B cell (primary cell): ENCODE results near the gene PRXL2B. TPM values are rescaled to one million over a fixed set of nuclear protein-coding genes. Genes with fewer than 3 reads are reported as not detected.

ENCODE experiments used
- ATAC-seq: fragments of 200-7000 bp; cut with Tn5 transposase; one replicate; pipeline ENCODE4 v1.10.0; 2021; ENCODE audit warnings: low read depth, mild to moderate bottlenecking, moderate number of reproducible peaks, moderate library complexity
- CTCF ChIA-PET: fragments of 350-600 bp; sonication (Branson Sonifier 250); formaldehyde crosslinking; loops from one replicate; lab custom pipeline; 2021; ENCODE audit warnings: antibody characterized with exemption, inconsistent platforms; lab: Charles Lee
- POLR2A ChIA-PET: fragments of 350-600 bp; sonication (Branson Sonifier 250); formaldehyde crosslinking; loops from one replicate; lab custom pipeline; 2021; ENCODE audit warnings: antibody characterized with exemption; lab: Charles Lee
- DNase-seq: peaks from one replicate; pipeline ENCODE4 v3.0.0; 2013
- H2AFZ ChIP-seq: 2 replicates; pipeline ENCODE4 v1.6.1; 2012; ENCODE audit warnings: mild to moderate bottlenecking, low read depth, low read length; ENCODE audit not compliant: insufficient read depth, poor library complexity, severe bottlenecking
- H3K27ac ChIP-seq, 2 donors: 1 replicate in 1 of 2; 2 replicates in 1 of 2; pipeline ENCODE4 v1.5.1; 2012 to 2013; ENCODE audit warnings: low read length in 2 of 2, mild to moderate bottlenecking in 2 of 2, moderate library complexity in 1 of 2
- H3K27me3 ChIP-seq, 4 experiments: fragments of 200-600 bp in 1 of 4; sonication (generic) in 1 of 4; replicated peaks in 1 of 4; 1 replicate in 2 of 4; 2 replicates in 2 of 4; pipeline versions ENCODE4 v1.6.1 to v1.7.0; 2013 to 2016; ENCODE audit warnings: low read length in 3 of 4, mild to moderate bottlenecking in 2 of 4, mixed read lengths in 1 of 4, moderate library complexity in 1 of 4; ENCODE audit not compliant: insufficient read depth in 4 of 4, control insufficient read depth in 3 of 4; ENCODE audit errors: control extremely low read depth in 1 of 4
- H3K36me3 ChIP-seq, 2 experiments: replicated peaks in 1 of 2; 1 replicate in 1 of 2; 2 replicates in 1 of 2; pipeline versions ENCODE4 v1.6.1 to v1.7.1; 2013; ENCODE audit warnings: low read length in 1 of 2; ENCODE audit not compliant: insufficient read depth in 2 of 2, control insufficient read depth in 1 of 2; ENCODE audit errors: control extremely low read depth in 1 of 2, extremely low read depth in 1 of 2
- H3K4me1 ChIP-seq, 2 donors: fragments of 200-600 bp in 1 of 2; sonication (generic) in 1 of 2; 1 replicate in 1 of 2; 2 replicates in 1 of 2; pipeline versions ENCODE4 v1.5.1 to v1.6.1; 2013 to 2017; ENCODE audit warnings: low read length in 2 of 2; ENCODE audit not compliant: control insufficient read depth in 2 of 2, insufficient read depth in 2 of 2
- H3K4me2 ChIP-seq: replicated peaks from 2 replicates; pipeline ENCODE3; 2012; ENCODE audit warnings: mild to moderate bottlenecking, low read depth, low read length; ENCODE audit not compliant: poor library complexity, severe bottlenecking
- H3K4me3 ChIP-seq, 5 experiments: fragments of 200-600 bp in 1 of 5; sonication (generic) in 1 of 5; 1 replicate in 3 of 5; 2 replicates in 2 of 5; pipeline versions ENCODE4 v1.5.1 to v1.7.0; 2011 to 2016; ENCODE audit warnings: low read length in 4 of 5, mild to moderate bottlenecking in 4 of 5, low read depth in 2 of 5, control low read depth in 1 of 5, moderate library complexity in 1 of 5; ENCODE audit not compliant: insufficient read depth in 1 of 5; ENCODE audit errors: control extremely low read depth in 1 of 5, extremely low read depth in 1 of 5
- H3K79me2 ChIP-seq: fragments of 200-600 bp; sonication (generic); one replicate; pipeline ENCODE4 v1.6.0; 2016; ENCODE audit warnings: low read length; ENCODE audit not compliant: control insufficient read depth, insufficient read depth
- H3K9ac ChIP-seq: fragments of 200-600 bp; sonication (generic); 2 replicates; pipeline ENCODE4 v1.6.1; 2017; ENCODE audit warnings: mild to moderate bottlenecking, low read length, moderate library complexity
- H3K9me3 ChIP-seq, 3 donors: one replicate each; pipeline versions ENCODE4 v1.6.1 to v1.7.1; 2013; ENCODE audit warnings: low read length in 2 of 3; ENCODE audit not compliant: control insufficient read depth in 2 of 3, insufficient read depth in 1 of 3; ENCODE audit errors: control extremely low read depth in 1 of 3
- H4K20me1 ChIP-seq: 2 replicates; pipeline ENCODE4 v1.6.0; 2012; ENCODE audit warnings: mild to moderate bottlenecking, low read length; ENCODE audit not compliant: insufficient read depth, control insufficient read depth, poor library complexity, severe bottlenecking
- H3K27ac Mint-ChIP-seq: one replicate; pipeline ENCODE4 v1.8.0; 2021; ENCODE audit warnings: mixed read lengths
- H3K27me3 Mint-ChIP-seq: one replicate; pipeline ENCODE4 v1.8.0; 2021; ENCODE audit warnings: mixed read lengths
- H3K4me1 Mint-ChIP-seq: one replicate; pipeline ENCODE4 v1.8.0; 2021; ENCODE audit warnings: mixed read lengths
- H3K4me3 Mint-ChIP-seq: one replicate; pipeline ENCODE4 v1.8.0; 2021; ENCODE audit warnings: mixed read lengths
- H3K9me3 Mint-ChIP-seq: one replicate; pipeline ENCODE4 v1.8.0; 2022; ENCODE audit warnings: mixed read lengths; ENCODE audit not compliant: insufficient read depth
- CTCF ChIP-seq: fragments of 200-600 bp; IDR thresholded peaks from one replicate; pipeline ENCODE4 v1.8.0; 2022; ENCODE audit warnings: antibody characterized with exemption, mild to moderate bottlenecking
- EZH2 ChIP-seq: IDR thresholded peaks from 2 replicates; pipeline ENCODE4 v1.6.1; 2012; ENCODE audit warnings: borderline replicate concordance, low read depth, mild to moderate bottlenecking, moderate library complexity, low read length; ENCODE audit not compliant: insufficient read depth, poor library complexity, severe bottlenecking
- WGBS: methylation state at CpG from one replicate; pipeline ENCODE4 v1.1.5; 2013; ENCODE audit warnings: missing lambda C conversion rate; ENCODE audit not compliant: insufficient coverage; 5-methylcytosine and 5-hydroxymethylcytosine counted together
- intact Hi-C: fragments of 100-400 bp; cut with micrococcal nuclease; formaldehyde crosslinking; loops from one replicate; pipeline ENCODE4 v1.10.0; 2022
- polyA plus RNA-seq: library from polyadenylated mRNA; depleted of rRNA; stranded (reverse); fragments of >200 nt; gene quantifications from 2 replicates; pipeline ENCODE4 v1.2.3, GENCODE V29; 2012
- total RNA-seq, 2 donors: library from RNA; stranded (reverse); fragments of 120-200 nt in 1 of 2; gene quantifications; 1 replicate in 1 of 2; 2 replicates in 1 of 2; pipeline versions ENCODE4 v1.2.3 to v1.2.4, GENCODE V29; 2013 to 2022

Gene PRXL2B
- total and polyA plus RNA-seq, 2 donors (not counting 1 experiment from before 2014, with no cell fraction given) = 13.0 to 27.0 TPM

GRCh38 chr1:2540816-2541492 is 45.6 kb upstream of the PRXL2B start:
- CTCF ChIA-PET = no interaction called here
- WGBS = 7% methylated on average over 30 of the region's 39 CpGs

More at GRCh38 chr1:2540816-2541492, 45.6 kb upstream of the PRXL2B start:
- ATAC-seq (no peak), DNase-seq (peak; percentile 23)
- Mint-ChIP-seq H3K4me3 (no peak overlapping the region), H3K27ac (no peak overlapping the region), H3K27me3 (peaks cover 10% of the 10 kb centered on the region), H3K4me1 (peaks cover 2% of the 10 kb centered on the region), H3K9me3 (no peaks in the 10 kb centered on the region)
- Histone ChIP-seq H3K79me2 (no peaks in the 10 kb centered on the region), H3K4me3 (no peak overlapping the region), H3K4me2 (peak overlapping the region; percentile 19), H3K36me3 (no peaks in the 10 kb centered on the region), H3K27ac (no peak overlapping the region), H3K9ac (no peak overlapping the region), H2AFZ (no peak overlapping the region), H4K20me1 (no peaks in the 10 kb centered on the region), H3K27me3 (peaks cover 0 to 30% (median 4%) of the 10 kb centered on the region in 4 experiments), H3K4me1 (peaks cover 4 to 11% of the 10 kb centered on the region in 2 donors), H3K9me3 (peaks cover 0 to 5% (median 0%) of the 10 kb centered on the region in 3 donors)
- TF ChIP-seq CTCF (no peak), EZH2 (no peak)
- POLR2A ChIA-PET = interaction anchor here (0.6 to 1.0 kb wide), 2 partner anchors 15 to 58 kb away, joined by 3 to 4 read pairs; partner anchors contain the start of gene PANK4
- intact Hi-C loops = no loop called here
